Panc1 (cell line): ENCODE results near the gene MIER3. TPM values are rescaled to one million over a fixed set of nuclear protein-coding genes. Genes with fewer than 3 reads are reported as not detected.

ENCODE experiments used
- ATAC-seq: fragments of 200-7000 bp; cut with Tn5 transposase; 2 replicates; pipeline ENCODE4 v1.9.1; 2020; ENCODE audit warnings: mild to moderate bottlenecking, moderate library complexity
- BruUV-seq: library from RNA; stranded (reverse); fragments of 400-500 nt; replicated peaks from 2 replicates; lab custom pipeline; 2021; lab: Mats Ljungman, UMichigan
- CTCF ChIA-PET: fragments of 300-600 bp; sonication (Branson Sonifier 250); formaldehyde crosslinking; loops from one replicate; lab custom pipeline; 2022; ENCODE audit warnings: antibody characterized with exemption; lab: Charles Lee
- POLR2A ChIA-PET: fragments of 300-600 bp; sonication (Branson Sonifier 250); formaldehyde crosslinking; loops from one replicate; lab custom pipeline; 2022; ENCODE audit warnings: antibody characterized with exemption; lab: Charles Lee
- DNase-seq: peaks from one replicate; pipeline ENCODE4 v3.0.0-alpha.2; 2010; ENCODE audit warnings: low read depth, low spot score
- H3K27ac ChIP-seq: 2 replicates; pipeline ENCODE4 v1.5.1; 2011; ENCODE audit warnings: mild to moderate bottlenecking, low read length, inconsistent platforms
- H3K27me3 ChIP-seq: fragments of 200-500 bp; sonication (Bioruptor generic); 2 replicates; pipeline ENCODE4 v1.6.0; 2014; ENCODE audit warnings: low read length, inconsistent platforms; ENCODE audit not compliant: control insufficient read depth, insufficient read depth
- H3K36me3 ChIP-seq: fragments of 200-500 bp; sonication (Bioruptor generic); 2 replicates; pipeline ENCODE4 v1.5.1; 2014; ENCODE audit warnings: inconsistent platforms, mild to moderate bottlenecking, low read length, moderate library complexity; ENCODE audit not compliant: control insufficient read depth, insufficient read depth
- H3K4me1 ChIP-seq: 2 replicates; pipeline ENCODE4 v1.5.1; 2011; ENCODE audit warnings: inconsistent platforms, mild to moderate bottlenecking, low read length, moderate library complexity; ENCODE audit not compliant: control insufficient read depth, insufficient read depth
- H3K4me3 ChIP-seq, 2 experiments: 2 replicates each; pipeline ENCODE4 v1.5.1; 2011 to 2012; ENCODE audit warnings: low read depth in 2 of 2, low read length in 2 of 2, mild to moderate bottlenecking in 2 of 2, inconsistent platforms in 1 of 2, moderate library complexity in 1 of 2
- H3K9me3 ChIP-seq: fragments of 200-500 bp; sonication (Bioruptor generic); 2 replicates; pipeline ENCODE4 v1.5.1; 2014; ENCODE audit warnings: low read depth, mild to moderate bottlenecking, inconsistent platforms, low read length, moderate library complexity; ENCODE audit not compliant: control insufficient read depth, insufficient read depth
- POLR2AphosphoS5 ChIP-seq: IDR thresholded peaks from 2 replicates; pipeline ENCODE4 v1.6.1; 2012; ENCODE audit warnings: mild to moderate bottlenecking, low read depth, low read length, moderate library complexity
- SIN3A ChIP-seq: IDR thresholded peaks from 2 replicates; pipeline ENCODE4 v1.6.1; 2012; ENCODE audit warnings: low read depth, mild to moderate bottlenecking, low read length, moderate library complexity, borderline replicate concordance; ENCODE audit not compliant: insufficient read depth
- TCF7L2 ChIP-seq: IDR thresholded peaks from 2 replicates; pipeline ENCODE4 v1.6.1; 2011; ENCODE audit warnings: mild to moderate bottlenecking, low read depth, low read length, inconsistent platforms
- in situ Hi-C: cut with HindIII; loops from 2 replicates; pipeline ENCODE4 v1.10.0; 2016; ENCODE audit warnings: low sequenced_read_pairs, low pct_unique_long_range_greater_than_20kb
- intact Hi-C: fragments of 100-400 bp; cut with micrococcal nuclease; formaldehyde crosslinking; loops from one replicate; pipeline ENCODE4 v1.10.0; 2022; ENCODE audit not compliant: unreplicated experiment
- total RNA-seq: library from RNA; stranded (reverse); gene quantifications from one replicate; pipeline ENCODE4 v1.2.1, GENCODE V29; 2021; ENCODE audit not compliant: unreplicated experiment
- TF ChIP-seq, protein P1 (sequence below), 2 experiments: IDR thresholded peaks; 2 replicates each; pipeline ENCODE4 v1.6.1; 2011 to 2012; ENCODE audit warnings: low read depth in 2 of 2, control low read depth in 1 of 2, low read length in 1 of 2, mild to moderate bottlenecking in 1 of 2, moderate library complexity in 1 of 2; ENCODE audit not compliant: insufficient read depth in 1 of 2
- TF ChIP-seq, protein P2 (sequence below): fragments of 450-650 bp; IDR thresholded peaks from 2 replicates; pipeline ENCODE4 v1.5.1; 2017; ENCODE audit warnings: mild to moderate bottlenecking

MIER3 gene
- total RNA-seq, 1 experiment from 2014 or later: 29.7 TPM

DNA sequence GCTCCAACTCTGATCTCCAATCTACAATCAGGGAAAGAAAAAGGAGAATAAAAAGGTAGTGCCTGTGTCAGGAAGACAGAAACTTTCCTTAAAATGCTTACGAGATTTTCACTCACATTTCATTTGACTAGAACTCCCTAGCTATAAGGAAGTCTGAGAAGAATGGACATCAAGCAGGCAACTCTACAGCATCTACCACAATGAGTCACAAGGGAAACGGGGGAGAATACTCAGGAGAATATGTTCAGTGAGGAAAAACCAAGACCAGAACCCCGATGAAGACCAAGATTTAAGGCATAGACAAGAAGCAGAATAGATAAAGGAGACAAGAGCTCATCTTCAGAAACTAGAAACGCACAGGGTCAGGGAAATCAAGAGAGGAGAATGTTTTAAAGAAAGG, 51.5 kb downstream of the MIER3 start:
- in situ Hi-C loops (no loop called here), intact Hi-C loops (loop anchor here (2.0 kb wide), 1 partner anchor 238 kb away; no protein-coding TSS in a partner anchor)
- Histone ChIP-seq H3K4me1 (no peaks in the 10 kb centered on the region), H3K36me3 (no peaks in the 10 kb centered on the region), H3K9me3 (no peaks in the 10 kb centered on the region), H3K4me3 (no peak overlapping the region), H3K27me3 (no peaks in the 10 kb centered on the region), H3K27ac (no peak overlapping the region)
- ATAC-seq (peak; percentile 64), DNase-seq (no peak)
- no TSS peak for BruUV-seq
- CTCF ChIA-PET: interaction anchor here (0.7 to 1.9 kb wide), 2 partner anchors 238 to 630 kb away, joined by 4 to 16 read pairs; no protein-coding TSS in a partner anchor
- no peak for TF ChIP-seq SIN3A
- TF ChIP-seq, protein P1, sequence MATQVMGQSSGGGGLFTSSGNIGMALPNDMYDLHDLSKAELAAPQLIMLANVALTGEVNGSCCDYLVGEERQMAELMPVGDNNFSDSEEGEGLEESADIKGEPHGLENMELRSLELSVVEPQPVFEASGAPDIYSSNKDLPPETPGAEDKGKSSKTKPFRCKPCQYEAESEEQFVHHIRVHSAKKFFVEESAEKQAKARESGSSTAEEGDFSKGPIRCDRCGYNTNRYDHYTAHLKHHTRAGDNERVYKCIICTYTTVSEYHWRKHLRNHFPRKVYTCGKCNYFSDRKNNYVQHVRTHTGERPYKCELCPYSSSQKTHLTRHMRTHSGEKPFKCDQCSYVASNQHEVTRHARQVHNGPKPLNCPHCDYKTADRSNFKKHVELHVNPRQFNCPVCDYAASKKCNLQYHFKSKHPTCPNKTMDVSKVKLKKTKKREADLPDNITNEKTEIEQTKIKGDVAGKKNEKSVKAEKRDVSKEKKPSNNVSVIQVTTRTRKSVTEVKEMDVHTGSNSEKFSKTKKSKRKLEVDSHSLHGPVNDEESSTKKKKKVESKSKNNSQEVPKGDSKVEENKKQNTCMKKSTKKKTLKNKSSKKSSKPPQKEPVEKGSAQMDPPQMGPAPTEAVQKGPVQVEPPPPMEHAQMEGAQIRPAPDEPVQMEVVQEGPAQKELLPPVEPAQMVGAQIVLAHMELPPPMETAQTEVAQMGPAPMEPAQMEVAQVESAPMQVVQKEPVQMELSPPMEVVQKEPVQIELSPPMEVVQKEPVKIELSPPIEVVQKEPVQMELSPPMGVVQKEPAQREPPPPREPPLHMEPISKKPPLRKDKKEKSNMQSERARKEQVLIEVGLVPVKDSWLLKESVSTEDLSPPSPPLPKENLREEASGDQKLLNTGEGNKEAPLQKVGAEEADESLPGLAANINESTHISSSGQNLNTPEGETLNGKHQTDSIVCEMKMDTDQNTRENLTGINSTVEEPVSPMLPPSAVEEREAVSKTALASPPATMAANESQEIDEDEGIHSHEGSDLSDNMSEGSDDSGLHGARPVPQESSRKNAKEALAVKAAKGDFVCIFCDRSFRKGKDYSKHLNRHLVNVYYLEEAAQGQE (IDR thresholded peaks at IDR 0.05; ENCODE audit: insufficient read depth in 1 of 2, low read depth in 2 of 2, low read length in 1 of 2): no peak
- TF ChIP-seq, protein P2, sequence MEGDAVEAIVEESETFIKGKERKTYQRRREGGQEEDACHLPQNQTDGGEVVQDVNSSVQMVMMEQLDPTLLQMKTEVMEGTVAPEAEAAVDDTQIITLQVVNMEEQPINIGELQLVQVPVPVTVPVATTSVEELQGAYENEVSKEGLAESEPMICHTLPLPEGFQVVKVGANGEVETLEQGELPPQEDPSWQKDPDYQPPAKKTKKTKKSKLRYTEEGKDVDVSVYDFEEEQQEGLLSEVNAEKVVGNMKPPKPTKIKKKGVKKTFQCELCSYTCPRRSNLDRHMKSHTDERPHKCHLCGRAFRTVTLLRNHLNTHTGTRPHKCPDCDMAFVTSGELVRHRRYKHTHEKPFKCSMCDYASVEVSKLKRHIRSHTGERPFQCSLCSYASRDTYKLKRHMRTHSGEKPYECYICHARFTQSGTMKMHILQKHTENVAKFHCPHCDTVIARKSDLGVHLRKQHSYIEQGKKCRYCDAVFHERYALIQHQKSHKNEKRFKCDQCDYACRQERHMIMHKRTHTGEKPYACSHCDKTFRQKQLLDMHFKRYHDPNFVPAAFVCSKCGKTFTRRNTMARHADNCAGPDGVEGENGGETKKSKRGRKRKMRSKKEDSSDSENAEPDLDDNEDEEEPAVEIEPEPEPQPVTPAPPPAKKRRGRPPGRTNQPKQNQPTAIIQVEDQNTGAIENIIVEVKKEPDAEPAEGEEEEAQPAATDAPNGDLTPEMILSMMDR: no peak
- no peak for TF ChIP-seq POLR2AphosphoS5
- no peak for TF ChIP-seq TCF7L2
- POLR2A ChIA-PET: no interaction called here

DNA sequence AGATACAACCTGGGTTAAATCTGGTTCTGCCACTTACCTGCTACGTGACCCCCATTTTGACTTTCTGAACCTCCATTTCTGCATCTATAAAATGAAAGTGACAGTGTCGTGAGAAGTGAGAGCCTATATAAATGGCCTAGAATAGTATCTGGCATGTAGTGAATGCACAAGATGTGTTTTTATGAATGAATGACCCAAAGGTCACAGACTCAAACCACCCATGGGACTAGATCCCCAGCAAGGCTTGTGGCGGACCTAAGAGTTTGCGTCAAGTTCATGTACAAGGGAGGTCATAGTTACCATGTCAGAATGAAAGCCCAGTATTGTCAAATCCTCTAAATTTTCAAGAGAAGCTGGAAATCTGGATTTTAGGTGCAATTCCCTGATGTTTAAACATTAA, 53.7 kb downstream of the MIER3 start:
- in situ Hi-C loops (no loop called here), intact Hi-C loops (no loop called here)
- Histone ChIP-seq H3K27me3 (no peaks in the 10 kb centered on the region), H3K36me3 (no peaks in the 10 kb centered on the region), H3K9me3 (no peaks in the 10 kb centered on the region), H3K4me1 (no peaks in the 10 kb centered on the region), H3K27ac (no peak overlapping the region), H3K4me3 (no peak overlapping the region)
- ATAC-seq (no peak), DNase-seq (no peak)
- TF ChIP-seq TCF7L2 (no peak), POLR2AphosphoS5 (no peak), SIN3A (no peak)
- TF ChIP-seq, protein P1 (IDR thresholded peaks at IDR 0.05; ENCODE audit: insufficient read depth in 1 of 2, low read depth in 2 of 2, low read length in 1 of 2): no peak
- TF ChIP-seq, protein P2: no peak
- CTCF ChIA-PET: interaction anchor here (0.6 kb wide), 1 partner anchor 629 kb away, joined by 3 read pairs; no protein-coding TSS in a partner anchor
- POLR2A ChIA-PET: no interaction called here
- no TSS peak for BruUV-seq
